Right lobe of liver (tissue), 6 donors: ENCODE results near the gene EMX2. TPM values are rescaled to one million over a fixed set of nuclear protein-coding genes. Genes with fewer than 3 reads are reported as not detected.
A peak's percentile ranks its signal among the peaks of the same experiment; 100 is the strongest.

Experiments
- ATAC-seq, 4 donors: fragments of 200-7000 bp; cut with Tn5 transposase; one replicate each; pipeline ENCODE4 v1.9.1; 2020; ENCODE audit warnings: mild to moderate bottlenecking in 4 of 4, moderate library complexity in 4 of 4
- DNase-seq, 3 donors: peaks; one replicate each; pipeline ENCODE4 v3.0.0-alpha.2; 2020
- H3K27ac ChIP-seq, 3 donors: fragments of 200-600 bp; one replicate each; pipeline ENCODE4 v1.8.0; 2022
- H3K27me3 ChIP-seq, 2 donors: fragments of 200-600 bp; one replicate each; pipeline ENCODE4 v1.8.0; 2022
- H3K36me3 ChIP-seq, 4 donors: fragments of 200-600 bp; sonication (generic) in 1 of 4; one replicate each; pipeline versions ENCODE4 v1.5.1 to v1.8.0; 2017 to 2022; ENCODE audit warnings: control low read depth in 1 of 4
- H3K4me1 ChIP-seq, 4 donors: fragments of 200-600 bp; sonication (generic) in 1 of 4; one replicate each; pipeline versions ENCODE4 v1.5.1 to v1.8.0; 2017 to 2022; ENCODE audit warnings: control low read depth in 1 of 4
- H3K4me3 ChIP-seq, 3 donors: fragments of 200-600 bp; one replicate each; pipeline ENCODE4 v1.8.0; 2022
- H3K9me3 ChIP-seq, 4 donors: fragments of 200-600 bp; sonication (generic) in 1 of 4; one replicate each; pipeline versions ENCODE4 v1.5.1 to v1.8.0; 2017 to 2022; ENCODE audit warnings: control low read depth in 1 of 4
- POLR2A ChIP-seq: fragments of 450-650 bp; IDR thresholded peaks from one replicate; pipeline ENCODE4 v1.6.1; 2017; ENCODE audit warnings: antibody characterized with exemption, mild to moderate bottlenecking
- WGBS: methylation state at CpG from one replicate; pipeline ENCODE4 v1.1.6; 2018; ENCODE audit warnings: low coverage, low lambda C conversion rate; ENCODE audit not compliant: insufficient coverage; ENCODE audit errors: missing lambda C conversion rate; 5-methylcytosine and 5-hydroxymethylcytosine counted together
- intact Hi-C, 2 donors: fragments of 100-400 bp; cut with DNase I; formaldehyde crosslinking; loops; one replicate each; pipeline versions ENCODE4 v1.11.2 to v1.14.1; 2022
- total RNA-seq, 6 experiments: library from RNA; depleted of rRNA in 2 of 6; stranded (reverse); fragments of >200 nt in 2 of 6; fragmentation: NEBNext Ultra II Directional in 3 of 6; extraction: Animal tissue kit (Norgen Biotek cat#: 25700) in 3 of 6; gene quantifications; one replicate each; pipeline versions ENCODE4 v1.1.0 to v1.2.4, GENCODE V29; 2016 to 2023
- TF ChIP-seq, protein P1 (sequence below), 4 donors: fragments of 200-600 bp in 3 of 4; fragments of 450-650 bp in 1 of 4; IDR thresholded peaks; one replicate each; pipeline versions ENCODE4 v1.5.1 to v1.8.0; 2016 to 2022; ENCODE audit warnings: antibody characterized with exemption in 4 of 4, mild to moderate bottlenecking in 2 of 4
- donor health status: DM: no; HTN: yes; CAD: no.
- donor health status: DM: no; HTN: no; CAD: no.
- donor health status: DM: no; HTN: no; CAD: no.
- donor health status: DM: no; HTN: yes; CAD: no.
- donor health status: DM: no; HTN: yes; CAD: no.

EMX2 gene
- total RNA-seq, 6 experiments from 2014 or later: not detected

DNA sequence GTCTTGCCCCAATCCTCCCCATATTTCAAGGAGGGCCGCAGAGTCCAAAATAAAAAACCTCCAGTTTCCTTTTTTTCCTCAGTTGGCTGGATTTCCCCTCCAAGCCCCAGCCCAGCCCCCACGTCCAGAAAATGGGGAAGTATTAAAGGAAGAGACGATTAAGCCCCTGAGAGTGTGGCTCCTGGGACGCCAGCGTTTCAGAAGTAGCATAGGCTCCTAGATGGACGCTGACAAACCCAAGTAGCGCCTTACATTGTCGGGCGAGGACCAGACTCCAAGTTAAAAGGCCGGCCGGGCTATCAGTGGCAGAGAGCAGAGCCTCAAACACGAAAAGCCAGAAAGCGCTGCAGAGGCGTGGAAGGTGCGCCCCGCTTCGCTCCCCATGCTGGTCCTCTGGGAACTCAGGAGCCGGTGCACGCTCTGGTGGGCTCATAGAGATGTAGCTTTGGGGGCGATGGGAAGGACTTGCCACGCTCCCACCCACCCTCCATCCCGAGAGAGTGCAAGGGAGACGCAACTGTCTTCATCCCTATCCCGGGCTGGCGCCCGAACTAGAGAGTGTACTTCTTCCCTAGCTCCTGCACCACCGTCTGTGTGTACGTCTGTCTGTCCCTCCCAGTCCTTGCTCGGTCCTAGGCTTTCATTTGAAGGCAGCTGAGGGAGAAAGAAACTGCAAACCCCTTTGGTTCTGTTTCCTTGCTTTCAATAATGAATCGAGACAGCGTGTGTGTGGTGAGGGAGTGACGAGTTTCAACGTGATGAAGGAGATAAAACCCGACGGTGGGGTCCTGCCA, 6.3 kb upstream of the EMX2 start:
- no peaks in the 10 kb centered on the region for H3K9me3 ChIP-seq
- H3K4me3 ChIP-seq: no peak overlapping the region
- H3K27ac ChIP-seq: no peak overlapping the region
- no peaks in the 10 kb centered on the region for H3K36me3 ChIP-seq
- peaks cover 12 to 65% of the 10 kb centered on the region in 2 donors for H3K27me3 ChIP-seq
- peaks cover 0 to 20% (median 0%) of the 10 kb centered on the region in 4 donors for H3K4me1 ChIP-seq
- 6% methylated on average over 18 of the region's 35 CpGs for WGBS
- intact Hi-C loops: no loop called here
- DNase-seq (no peak), ATAC-seq (no peak)
- no peak for TF ChIP-seq POLR2A
- TF ChIP-seq, protein P1, sequence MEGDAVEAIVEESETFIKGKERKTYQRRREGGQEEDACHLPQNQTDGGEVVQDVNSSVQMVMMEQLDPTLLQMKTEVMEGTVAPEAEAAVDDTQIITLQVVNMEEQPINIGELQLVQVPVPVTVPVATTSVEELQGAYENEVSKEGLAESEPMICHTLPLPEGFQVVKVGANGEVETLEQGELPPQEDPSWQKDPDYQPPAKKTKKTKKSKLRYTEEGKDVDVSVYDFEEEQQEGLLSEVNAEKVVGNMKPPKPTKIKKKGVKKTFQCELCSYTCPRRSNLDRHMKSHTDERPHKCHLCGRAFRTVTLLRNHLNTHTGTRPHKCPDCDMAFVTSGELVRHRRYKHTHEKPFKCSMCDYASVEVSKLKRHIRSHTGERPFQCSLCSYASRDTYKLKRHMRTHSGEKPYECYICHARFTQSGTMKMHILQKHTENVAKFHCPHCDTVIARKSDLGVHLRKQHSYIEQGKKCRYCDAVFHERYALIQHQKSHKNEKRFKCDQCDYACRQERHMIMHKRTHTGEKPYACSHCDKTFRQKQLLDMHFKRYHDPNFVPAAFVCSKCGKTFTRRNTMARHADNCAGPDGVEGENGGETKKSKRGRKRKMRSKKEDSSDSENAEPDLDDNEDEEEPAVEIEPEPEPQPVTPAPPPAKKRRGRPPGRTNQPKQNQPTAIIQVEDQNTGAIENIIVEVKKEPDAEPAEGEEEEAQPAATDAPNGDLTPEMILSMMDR (IDR thresholded peaks at IDR 0.05): no peak

DNA sequence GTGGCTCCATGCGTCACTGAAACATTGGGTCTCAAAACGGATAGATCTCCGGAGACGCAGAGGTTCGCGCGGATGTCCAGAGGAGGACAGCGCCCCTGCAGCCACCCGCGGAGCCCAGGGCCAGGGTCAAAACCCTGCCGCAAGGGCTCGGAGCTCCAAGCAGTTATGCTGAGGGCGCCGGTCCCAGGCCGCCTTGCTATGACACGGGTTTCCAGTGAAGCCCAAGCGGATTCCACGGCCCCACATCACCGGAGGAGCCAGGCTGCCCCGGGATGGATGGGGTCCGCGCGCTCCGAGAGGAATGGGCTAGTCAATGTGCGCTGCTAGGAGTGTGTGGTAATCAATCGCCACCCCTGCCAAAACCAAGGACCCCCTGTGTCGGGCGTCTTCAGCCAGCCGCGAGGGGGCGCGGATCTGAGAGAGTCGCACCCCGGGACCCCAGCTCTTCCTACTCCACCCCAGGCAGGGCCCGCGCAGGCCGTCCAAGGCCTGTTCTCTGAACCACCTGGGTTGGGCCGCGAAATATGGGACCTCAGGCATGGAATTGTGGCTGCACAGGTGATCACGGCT, 5.6 kb upstream of the EMX2 start:
- H3K4me1 ChIP-seq: peaks cover 0 to 20% (median 0%) of the 10 kb centered on the region in 4 donors
- TF ChIP-seq POLR2A: no peak
- TF ChIP-seq, protein P1 (IDR thresholded peaks at IDR 0.05): no peak
- H3K9me3 ChIP-seq: no peaks in the 10 kb centered on the region

DNA sequence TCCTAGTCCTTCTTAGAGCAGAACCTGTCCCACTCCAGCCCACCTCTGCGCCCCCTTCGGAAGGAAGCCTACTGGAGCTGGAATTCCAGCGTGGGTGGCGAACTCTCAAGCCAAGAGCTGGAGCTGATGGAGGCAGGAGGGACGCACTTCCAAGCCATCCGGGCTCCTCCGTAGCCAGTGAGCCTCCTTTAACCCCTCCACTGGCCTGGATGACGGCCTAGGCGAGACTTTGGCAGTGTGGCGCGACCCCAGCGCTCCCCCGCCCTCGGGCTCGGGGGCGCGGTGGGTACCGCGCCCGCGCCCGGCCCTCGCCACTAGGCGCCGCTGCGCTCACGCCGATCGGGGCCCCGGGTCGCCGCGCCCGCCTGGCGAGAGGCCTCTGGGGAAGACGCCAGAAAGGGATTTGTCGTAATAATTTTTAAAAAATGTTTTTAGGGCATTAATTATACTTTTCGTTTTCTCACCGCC, 5.1 kb upstream of the EMX2 start:
- no peak overlapping the region for H3K27ac ChIP-seq
- no peak overlapping the region for H3K4me3 ChIP-seq
- 0% methylated on average over 14 of the region's 39 CpGs for WGBS
- ATAC-seq (peak; percentile 51 to 73 (median 64)), DNase-seq (no peak)
- intact Hi-C loops: no loop called here
- TF ChIP-seq, protein P1 (IDR thresholded peaks at IDR 0.05): peak; percentile 48 to 76 (median 62)
- TF ChIP-seq POLR2A: no peak
- peaks cover 0 to 20% (median 0%) of the 10 kb centered on the region in 4 donors for H3K4me1 ChIP-seq
- H3K36me3 ChIP-seq: no peaks in the 10 kb centered on the region
- peaks cover 21 to 62% of the 10 kb centered on the region in 2 donors for H3K27me3 ChIP-seq
- H3K9me3 ChIP-seq: no peaks in the 10 kb centered on the region

More for the DNA sequence above, 5.6 kb upstream of the EMX2 start:
- intact Hi-C loops: no loop called here
- Histone ChIP-seq H3K27me3 (peaks cover 16 to 64% of the 10 kb centered on the region in 2 donors), H3K4me3 (no peak overlapping the region), H3K36me3 (no peaks in the 10 kb centered on the region), H3K27ac (no peak overlapping the region)
- 15% methylated on average over 4 of the region's 40 CpGs for WGBS
- DNase-seq: no peak
- ATAC-seq: no peak

DNA sequence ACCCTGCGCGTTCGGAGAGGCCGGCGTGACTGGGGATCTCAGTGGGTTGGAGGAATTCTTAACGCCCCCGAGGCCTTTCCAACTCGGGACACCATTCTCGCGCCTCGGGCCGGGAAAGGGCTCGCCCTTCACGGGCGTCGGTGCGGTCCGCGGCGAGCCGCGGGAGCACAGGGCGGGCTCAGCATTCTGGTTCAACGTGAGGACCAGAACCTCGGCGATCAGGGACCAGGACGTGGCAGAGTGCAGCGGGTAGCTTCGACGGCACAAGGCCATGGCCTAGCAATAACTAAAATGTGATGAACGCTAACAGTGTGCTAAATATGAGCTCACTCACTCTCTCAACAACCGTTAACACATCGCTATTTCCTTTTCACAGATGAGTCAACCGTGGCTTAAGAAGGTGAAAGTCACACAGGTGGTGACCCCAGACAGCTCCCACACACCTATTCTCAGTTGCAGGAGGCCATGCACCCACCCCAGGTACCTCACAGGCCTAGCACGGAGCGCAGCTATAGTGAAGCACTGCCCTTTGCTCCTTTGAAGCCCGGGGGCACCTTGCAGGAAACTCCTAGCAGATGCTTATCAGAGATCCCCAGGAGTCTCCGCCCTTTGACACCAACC, 4.5 kb upstream of the EMX2 start:
- intact Hi-C loops: no loop called here
- Histone ChIP-seq H3K9me3 (no peaks in the 10 kb centered on the region), H3K36me3 (no peaks in the 10 kb centered on the region), H3K27me3 (peaks cover 22 to 59% of the 10 kb centered on the region in 2 donors), H3K4me1 (peaks cover 0 to 20% (median 0%) of the 10 kb centered on the region in 4 donors), H3K27ac (no peak overlapping the region), H3K4me3 (no peak overlapping the region)
- no peak for DNase-seq
- 3% methylated on average over 28 of the region's 38 CpGs for WGBS
- ATAC-seq: no peak
- TF ChIP-seq POLR2A: no peak
- TF ChIP-seq, protein P1 (IDR thresholded peaks at IDR 0.05): no peak
